Testis (tissue), 3 donors: ENCODE measurements around the gene KIF27. TPM values are rescaled to one million over a fixed set of nuclear protein-coding genes. Genes with fewer than 3 reads are reported as not detected.
"Not testable (repeated sequence)": the region's sequence is repeated elsewhere in the genome, so short reads cannot be mapped to it uniquely, and the experiment has no call there.

Source experiments
- DNase-seq: peaks from one replicate; pipeline ENCODE4 v3.0.0-alpha.2; 2019
- H3K27ac ChIP-seq, 2 donors: fragments of 200-600 bp; sonication (generic); one replicate each; pipeline ENCODE4 v1.5.1; 2019
- H3K27me3 ChIP-seq: fragments of 200-600 bp; sonication (generic); one replicate; pipeline ENCODE4 v1.5.1; 2019
- H3K36me3 ChIP-seq: fragments of 200-600 bp; sonication (generic); one replicate; pipeline ENCODE4 v1.5.1; 2017; ENCODE audit warnings: low read depth; ENCODE audit errors: missing control alignments
- H3K4me1 ChIP-seq: fragments of 200-600 bp; sonication (generic); one replicate; pipeline ENCODE4 v1.5.1; 2019
- H3K4me3 ChIP-seq, 2 donors: fragments of 200-600 bp; sonication (generic); one replicate each; pipeline ENCODE4 v1.5.1; 2017 to 2019
- H3K9me3 ChIP-seq: fragments of 200-600 bp; sonication (generic); one replicate; pipeline ENCODE4 v1.5.1; 2017
- CTCF ChIP-seq, 3 experiments: fragments of 450-650 bp in 2 of 3; fragments of 200-600 bp in 1 of 3; sonication (generic) in 1 of 3; IDR thresholded peaks; one replicate each; pipeline ENCODE4 v1.5.1; 2016 to 2019; ENCODE audit warnings: antibody characterized with exemption in 3 of 3, mild to moderate bottlenecking in 2 of 3, moderate library complexity in 1 of 3
- POLR2A ChIP-seq: fragments of 450-650 bp; IDR thresholded peaks from one replicate; pipeline ENCODE4 v1.6.1; 2017; ENCODE audit warnings: antibody characterized with exemption, mild to moderate bottlenecking, moderate library complexity
- WGBS, 2 donors: methylation state at CpG; one replicate each; pipeline ENCODE4 v1.1.5; 2018; 5-methylcytosine and 5-hydroxymethylcytosine counted together
- intact Hi-C: fragments of 100-400 bp; cut with DNase I; formaldehyde crosslinking; loops from one replicate; pipeline ENCODE4 v1.15.1; 2023; ENCODE audit warnings: low total_unique reads
- microRNA-seq, 2 donors: library from miRNA; unstranded; fragments of <30 nt; microRNA quantifications; one replicate each; pipeline ENCODE4, GENCODE V29; 2016; ENCODE audit warnings: borderline number of aligned reads in 2 of 2, borderline replicate concordance in 1 of 2
- polyA plus RNA-seq: library from polyadenylated mRNA; stranded (reverse); fragments of 350-450 nt; fragmentation: Illumina TruSeq; extraction: RNeasy Lipid Tissue Mini Kit (QIAGEN cat#74804); gene quantifications from one replicate; pipeline ENCODE4 v1.2.3, GENCODE V29; 2014; ENCODE audit warnings: low read depth, low replicate concordance; ENCODE audit not compliant: insufficient read depth
- total RNA-seq, 2 donors: library from RNA; depleted of rRNA; stranded (reverse); fragments of >200 nt; gene quantifications; one replicate each; pipeline ENCODE4 v1.2.3, GENCODE V29; 2016

KIF27 gene
- total and polyA plus RNA-seq, 3 donors from 2014 or later, result 16.1 to 29.4 (median 22.5) TPM

DNA sequence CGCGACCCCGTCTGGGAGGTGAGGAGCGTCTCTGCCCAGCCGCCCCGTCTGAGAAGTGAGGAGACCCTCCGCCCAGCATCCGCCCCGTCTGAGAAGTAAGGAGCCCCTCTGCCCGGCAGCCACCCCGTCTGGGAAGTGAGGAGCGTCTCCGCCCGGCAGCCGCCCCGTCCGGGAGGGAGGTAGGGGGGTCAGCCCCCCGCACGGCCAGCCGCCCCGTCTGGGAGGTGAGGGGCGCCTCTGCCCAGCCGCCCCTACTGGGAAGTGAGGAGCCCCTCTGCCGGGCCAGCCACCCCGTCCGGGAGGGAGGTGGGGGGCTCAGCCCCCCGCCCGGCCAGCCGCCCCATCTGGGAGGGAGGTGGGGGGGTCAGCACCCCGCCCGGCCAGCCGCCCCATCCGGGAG is 117.3 kb downstream of the KIF27 start:
- H3K27ac ChIP-seq, DNase-seq, intact Hi-C loops: not testable (repeated sequence)

DNA sequence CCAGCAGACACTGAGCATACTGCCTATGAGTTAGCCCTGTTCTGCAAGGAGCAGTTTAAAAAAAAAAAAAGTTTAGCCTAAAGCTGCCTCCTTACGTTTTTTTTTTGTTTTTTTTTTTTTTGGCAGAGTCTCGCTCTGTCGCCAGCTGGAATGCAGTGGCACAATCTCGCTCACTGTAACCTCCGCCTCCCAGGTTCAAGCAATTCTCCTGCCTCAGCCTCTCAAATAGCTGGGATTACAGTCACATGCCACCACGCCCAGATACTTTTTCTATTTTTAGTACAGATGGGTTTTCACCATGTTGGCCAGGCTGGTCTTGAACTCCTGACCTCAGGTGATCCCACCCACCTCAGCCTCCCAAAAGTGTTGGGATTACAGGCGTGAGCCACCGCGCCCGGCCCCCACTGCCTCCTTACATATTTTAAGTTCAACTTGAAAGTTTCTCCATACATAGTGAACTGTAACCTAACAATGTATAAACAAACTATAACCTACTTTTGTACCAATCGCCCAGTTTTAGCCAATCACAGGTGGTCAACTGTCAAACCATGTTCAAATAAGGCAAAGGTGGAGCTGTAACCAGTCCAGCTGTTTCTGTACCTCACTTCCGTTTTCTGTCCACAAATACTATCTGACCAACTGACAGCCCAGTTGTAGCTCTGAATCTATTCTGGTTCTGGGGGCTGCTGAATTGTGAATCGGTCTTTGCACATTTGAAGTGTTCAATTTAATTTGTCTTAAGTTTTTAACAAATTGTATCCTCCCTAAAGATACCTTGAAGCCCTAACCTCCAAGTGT is 120.8 kb downstream of the KIF27 start:
- 89 to 90% methylated on average over 13 of the region's 13 CpGs for WGBS, 2 donors
- Histone ChIP-seq H3K27me3 (no peaks in the 10 kb centered on the region), H3K4me1 (no peaks in the 10 kb centered on the region), H3K4me3 (no peak overlapping the region), H3K27ac (no peak overlapping the region), H3K36me3 (no peaks in the 10 kb centered on the region), H3K9me3 (no peaks in the 10 kb centered on the region)
- TF ChIP-seq POLR2A (no peak), CTCF (IDR thresholded peaks at IDR 0.05) (no peak)
- DNase-seq, result no peak
- intact Hi-C loops, result no loop called here

More for the DNA sequence above, 117.3 kb downstream of the KIF27 start:
- H3K27me3 ChIP-seq, H3K4me1 ChIP-seq, H3K9me3 ChIP-seq, H3K36me3 ChIP-seq, H3K4me3 ChIP-seq: not testable (repeated sequence)
- 99 to 100% methylated on average over 2 to 25 of the region's 33 CpGs for WGBS, 2 donors

- intact Hi-C loops, result no loop called here
- no peak for TF ChIP-seq POLR2A
- no peak for TF ChIP-seq CTCF (IDR thresholded peaks at IDR 0.05)
Measured at GRCh38 chr9:83794051-83794450, 127.2 kb downstream of the KIF27 start.

DNA sequence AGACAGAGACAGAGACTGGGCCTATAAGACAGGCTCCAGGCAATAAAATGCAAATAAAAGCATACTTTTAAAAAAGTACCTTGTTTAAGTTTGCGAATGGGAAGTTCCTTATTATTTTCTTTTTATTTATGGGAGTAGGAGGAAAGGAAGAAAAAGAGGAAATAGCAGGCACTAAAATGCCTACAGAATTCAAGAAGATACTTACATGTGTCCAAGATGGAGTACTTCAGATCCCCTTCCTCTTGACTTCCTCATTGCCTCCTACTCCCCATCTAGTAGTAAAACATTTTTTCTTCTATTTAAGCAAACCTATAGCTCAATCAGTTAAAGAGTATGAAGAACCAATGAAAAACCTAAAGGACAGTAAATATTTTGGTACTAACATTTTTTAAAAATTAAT is 128.5 kb downstream of the KIF27 start:
- no peaks in the 10 kb centered on the region for H3K36me3 ChIP-seq
- H3K27ac ChIP-seq, result no peak overlapping the region
- 88 to 89% methylated on average over 1 of the region's 1 CpG for WGBS, 2 donors
- H3K27me3 ChIP-seq, result no peaks in the 10 kb centered on the region
- DNase-seq, result no peak
- intact Hi-C loops, result no loop called here
- H3K9me3 ChIP-seq, result no peaks in the 10 kb centered on the region
- no peaks in the 10 kb centered on the region for H3K4me1 ChIP-seq
- no peak for TF ChIP-seq CTCF (IDR thresholded peaks at IDR 0.05)
- TF ChIP-seq POLR2A, result no peak
- no peak overlapping the region for H3K4me3 ChIP-seq

More at GRCh38 chr9:83794051-83794450, 127.2 kb downstream of the KIF27 start:
- no peaks in the 10 kb centered on the region for H3K36me3 ChIP-seq
- no peaks in the 10 kb centered on the region for H3K9me3 ChIP-seq
- no peaks in the 10 kb centered on the region for H3K4me1 ChIP-seq
- no peak overlapping the region for H3K4me3 ChIP-seq
- 100% methylated on average over 2 of the region's 2 CpGs for WGBS, 2 donors
- no peak overlapping the region for H3K27ac ChIP-seq
- H3K27me3 ChIP-seq, result no peaks in the 10 kb centered on the region
- no peak for DNase-seq

Small RNA genes within 50 kb of the gene (microRNA-seq; reads per million reads assigned to microRNA genes)
- 59.1 to 78.7 reads per million in 2 donors for gene MIR7-1

Other genes starting within 250 kb of the KIF27 start
- 100 to 1,000 TPM; 146 to 147 TPM for gene UBQLN1, start 213.5 kb downstream of the KIF27 start, total RNA-seq
- gene UBQLN1, start 213.5 kb downstream of the KIF27 start, polyA plus RNA-seq, result 86.5 TPM
- 100 to 1,000 TPM in 1 of 2 donors, 10 to 100 TPM in 1; 83.7 to 158 TPM for gene GKAP1, start 103.7 kb downstream of the KIF27 start, total RNA-seq
- 132 TPM for gene GKAP1, start 103.7 kb downstream of the KIF27 start, polyA plus RNA-seq
- 100 to 1,000 TPM; 415 to 508 TPM for gene HNRNPK, start 58.8 kb upstream of the KIF27 start, total RNA-seq
- 496 TPM for gene HNRNPK, start 58.8 kb upstream of the KIF27 start, polyA plus RNA-seq
- gene RMI1, start 59.4 kb upstream of the KIF27 start, total RNA-seq, result 10 to 100 TPM; 12.0 to 13.9 TPM
- gene RMI1, start 59.4 kb upstream of the KIF27 start, polyA plus RNA-seq, result 10.7 TPM